GM04504 (cell line): ENCODE results near the gene GRID1.
"Not testable (repeated sequence)": the region's sequence is repeated elsewhere in the genome, so short reads cannot be mapped to it uniquely, and the experiment has no call there.

Experiments used
- DNase-seq: peaks from one replicate; pipeline ENCODE4 v3.0.0-alpha.2; 2012; ENCODE audit warnings: low read depth

GRID1 gene

GRCh38 chr10:85791818-85792532, 574.6 kb downstream of the GRID1 start:
- DNase-seq = no peak

- DNase-seq = no peak
Measured at GRCh38 chr10:85789982-85790789, 576.4 kb downstream of the GRID1 start.

- no peak for DNase-seq
Measured at GRCh38 chr10:85789125-85789524, 577.5 kb downstream of the GRID1 start.

DNA sequence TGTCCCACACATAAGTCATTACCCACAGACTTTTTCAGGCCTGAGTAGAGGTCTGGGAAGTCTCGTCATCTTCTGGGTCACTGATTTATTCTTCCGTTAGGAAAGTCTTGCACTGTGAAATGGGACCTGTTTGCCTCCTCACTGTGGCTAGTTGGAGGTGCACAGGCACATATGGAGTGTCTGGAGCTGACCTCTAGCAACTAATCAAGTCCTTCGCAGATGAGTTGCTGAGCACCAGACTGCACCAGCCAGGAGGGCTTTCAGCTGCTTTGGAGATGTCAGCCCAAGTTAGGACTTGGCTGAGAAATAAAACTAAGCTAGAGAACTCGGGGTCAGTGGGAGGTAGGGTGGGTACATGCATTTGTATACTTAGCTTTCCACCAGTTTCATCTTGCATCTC, 578.0 kb downstream of the GRID1 start:
- no peak for DNase-seq

DNA sequence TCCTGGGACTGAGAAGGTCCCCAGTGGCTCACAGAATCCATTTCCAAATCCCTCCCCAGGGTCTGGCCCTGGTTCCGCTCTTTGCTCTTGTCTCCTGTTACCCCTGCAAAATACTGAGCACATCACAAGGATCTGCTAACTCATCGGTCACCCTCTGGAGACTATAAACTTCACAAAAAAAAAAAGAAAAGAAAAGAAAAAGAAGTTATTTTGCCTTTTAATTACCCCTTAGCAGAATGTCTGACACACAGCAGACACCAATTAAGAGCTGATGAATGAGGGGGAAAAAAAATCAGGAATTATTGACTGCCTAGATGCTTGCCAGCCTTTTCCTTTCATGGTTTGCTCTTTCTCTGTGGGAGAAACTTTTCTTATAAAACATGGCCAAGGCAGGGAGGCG, 578.7 kb downstream of the GRID1 start:
- no peak for DNase-seq

GRCh38 chr10:85787393-85787792, 579.2 kb downstream of the GRID1 start:
- DNase-seq = no peak

DNA sequence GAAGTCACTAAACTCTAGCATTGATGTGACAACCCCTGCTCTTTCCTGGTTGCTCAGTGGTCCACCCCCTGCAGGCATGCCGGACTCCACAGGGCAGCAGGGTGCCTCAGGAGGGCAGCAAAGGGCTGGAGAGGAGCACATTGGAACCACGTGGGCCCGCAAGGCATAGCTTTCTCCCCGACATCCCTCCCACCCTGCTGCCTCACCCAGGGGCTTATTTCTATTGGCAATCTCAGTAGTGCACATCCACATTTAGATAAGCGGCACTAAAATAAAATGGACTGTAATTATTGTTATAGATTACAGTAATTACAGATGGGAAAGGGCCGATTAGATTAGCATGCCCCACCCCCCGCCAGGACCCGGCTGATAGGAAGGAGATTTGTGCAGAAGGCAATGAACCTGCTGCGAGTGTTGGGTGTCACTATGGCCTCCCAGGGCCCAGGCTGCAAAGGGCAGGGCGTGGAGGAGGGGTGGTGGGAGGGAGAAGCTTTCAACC, 580.1 kb downstream of the GRID1 start:
- no peak for DNase-seq

DNA sequence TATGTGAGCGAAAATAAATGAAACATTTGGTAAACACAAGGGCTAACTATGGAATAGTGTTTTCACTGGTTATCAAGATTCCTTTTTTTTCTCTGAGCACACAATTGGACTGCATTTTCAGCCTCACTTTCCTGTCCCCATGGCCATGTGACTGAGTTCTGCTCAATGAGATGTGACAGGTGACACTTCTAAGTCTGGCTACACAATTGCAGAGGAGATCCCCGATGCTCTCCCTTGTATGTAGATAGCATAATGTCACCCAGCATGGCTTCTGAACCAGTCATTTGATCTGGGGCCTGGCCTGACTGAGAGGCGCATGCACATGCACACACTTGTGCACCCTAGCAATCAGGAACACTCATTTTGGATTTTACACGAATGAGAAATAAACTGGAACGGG, 581.8 kb downstream of the GRID1 start:
- DNase-seq = no peak

GRCh38 chr10:85781404-85781803, 585.2 kb downstream of the GRID1 start:
- DNase-seq = no peak

DNA sequence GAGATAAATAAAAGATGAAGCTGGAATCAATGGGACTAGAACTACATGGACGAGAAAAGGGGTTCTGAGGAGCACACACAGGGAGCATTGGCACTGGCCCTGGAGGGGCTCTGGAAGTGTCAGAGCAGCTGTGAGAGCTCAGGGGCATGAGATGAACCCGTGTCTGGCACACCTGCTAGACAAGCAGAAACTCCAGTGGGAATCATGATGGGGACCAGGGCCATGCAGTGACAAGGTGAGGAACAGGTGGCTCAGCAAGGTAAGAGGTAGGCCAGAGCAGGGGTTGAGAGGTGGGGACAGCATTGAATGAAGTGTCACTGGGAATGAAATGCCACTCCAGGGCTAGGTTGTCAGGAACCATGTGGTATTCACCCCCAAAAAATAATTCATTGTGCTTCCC, 588.5 kb downstream of the GRID1 start:
- DNase-seq = no peak

DNA sequence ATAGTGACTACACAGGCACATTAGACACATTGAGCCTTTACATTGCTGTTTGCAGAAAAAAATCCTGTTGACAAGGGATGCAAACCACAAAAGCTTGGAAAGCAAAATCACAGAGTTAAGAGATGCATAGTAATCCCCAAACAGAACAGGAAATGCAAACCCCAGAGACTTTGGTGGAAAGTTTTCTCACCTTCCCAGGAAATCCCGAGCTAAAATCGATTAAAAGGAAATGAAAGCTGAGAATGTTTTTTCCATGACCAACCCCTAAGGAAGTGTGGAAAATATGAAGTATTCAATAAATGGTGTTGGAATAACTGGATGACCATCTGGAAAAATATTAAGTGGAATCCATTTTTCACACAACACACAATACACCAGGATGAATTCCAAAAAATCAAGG, 598.7 kb downstream of the GRID1 start:
- DNase-seq = no peak

DNA sequence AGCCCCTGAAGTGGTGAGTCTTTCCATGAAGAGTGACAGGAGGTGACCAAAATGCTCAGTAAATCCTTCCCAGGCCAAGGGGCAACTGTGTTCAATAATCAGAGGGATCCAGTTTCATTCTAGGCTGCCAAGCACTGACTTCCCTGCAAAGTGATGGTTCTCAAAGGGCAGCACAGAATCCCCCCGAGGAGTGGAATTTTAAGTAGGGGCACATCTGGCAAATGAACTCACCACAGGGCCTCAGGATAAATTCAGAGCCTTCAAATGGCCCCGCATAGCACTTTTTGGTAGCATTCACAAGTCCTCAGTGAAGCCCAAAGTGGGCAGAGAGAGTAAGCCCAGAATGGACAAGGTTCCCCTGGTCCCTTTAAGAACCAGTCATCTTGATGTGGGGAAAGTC, 602.5 kb downstream of the GRID1 start:
- DNase-seq = no peak

DNA sequence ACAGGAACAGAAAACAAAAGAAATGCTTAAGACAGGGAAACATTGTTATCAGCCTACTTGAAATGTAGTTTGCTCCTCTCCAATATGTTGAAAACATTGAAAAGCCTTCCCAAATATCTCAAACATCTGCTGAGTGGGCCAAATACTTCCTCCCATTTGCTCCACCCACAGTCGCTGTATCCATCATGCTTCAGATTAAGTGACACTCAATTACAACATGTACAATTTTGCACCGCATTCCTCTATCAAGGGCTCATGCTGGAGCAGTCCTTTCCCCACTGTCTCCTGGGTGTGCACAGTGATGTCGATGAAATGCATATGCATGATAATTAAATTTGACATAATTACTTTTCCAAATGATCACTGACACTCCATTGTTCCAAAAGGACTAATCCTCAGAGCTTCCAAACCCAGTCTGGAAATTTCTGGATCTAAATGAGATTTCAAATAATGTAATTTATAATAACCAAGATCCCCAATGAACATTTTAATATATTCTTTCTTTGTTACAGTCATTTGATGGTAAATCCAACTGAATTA, 604.6 kb downstream of the GRID1 start:
- no peak for DNase-seq

- no peak for DNase-seq
Measured at GRCh38 chr10:85741626-85742300, 624.8 kb downstream of the GRID1 start.

DNA sequence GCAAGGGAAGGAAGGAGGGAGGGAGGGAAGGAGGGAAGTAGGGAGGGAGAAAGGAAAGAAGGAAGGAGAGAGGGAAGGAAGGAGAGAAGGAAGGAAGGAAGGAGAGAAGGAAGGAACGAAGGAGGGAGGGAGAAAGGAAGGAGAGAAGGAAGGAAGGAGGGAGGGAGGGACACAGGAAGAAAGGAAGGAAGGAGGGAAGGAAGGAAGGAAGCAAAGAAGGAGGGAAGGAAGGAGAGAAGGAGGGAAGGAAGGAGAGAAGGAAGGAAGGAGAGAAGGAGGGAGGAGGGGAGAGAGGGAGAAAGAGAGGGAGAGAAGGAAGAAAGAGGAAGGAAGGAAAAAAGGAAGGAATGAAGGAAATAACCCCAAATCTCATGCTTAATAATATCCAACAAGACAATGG, 630.6 kb downstream of the GRID1 start:
- no peak for DNase-seq

DNA sequence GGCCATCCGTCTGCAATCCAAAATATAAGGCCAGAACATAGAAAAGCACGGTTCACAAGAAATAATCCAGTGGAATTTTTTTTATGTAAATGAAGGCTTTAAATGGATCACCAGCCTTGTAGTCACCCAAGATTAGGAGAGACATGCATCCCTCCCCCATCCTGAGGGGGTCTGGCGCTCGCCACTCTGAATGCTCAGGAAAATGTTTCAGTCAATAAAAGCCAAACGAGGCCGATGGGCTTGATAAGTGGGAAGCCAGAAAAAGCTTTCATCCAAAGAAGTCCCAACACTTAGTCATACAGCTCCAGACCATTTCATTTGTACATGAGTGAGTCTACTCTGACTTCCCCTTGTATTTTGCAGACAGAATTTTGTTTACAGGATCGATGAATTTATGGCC, 631.8 kb downstream of the GRID1 start:
- DNase-seq = no peak

- DNase-seq = no peak
Measured at GRCh38 chr10:85724215-85724614, 642.4 kb downstream of the GRID1 start.

- DNase-seq = no peak
Measured at GRCh38 chr10:85720931-85721590, 645.5 kb downstream of the GRID1 start.

DNA sequence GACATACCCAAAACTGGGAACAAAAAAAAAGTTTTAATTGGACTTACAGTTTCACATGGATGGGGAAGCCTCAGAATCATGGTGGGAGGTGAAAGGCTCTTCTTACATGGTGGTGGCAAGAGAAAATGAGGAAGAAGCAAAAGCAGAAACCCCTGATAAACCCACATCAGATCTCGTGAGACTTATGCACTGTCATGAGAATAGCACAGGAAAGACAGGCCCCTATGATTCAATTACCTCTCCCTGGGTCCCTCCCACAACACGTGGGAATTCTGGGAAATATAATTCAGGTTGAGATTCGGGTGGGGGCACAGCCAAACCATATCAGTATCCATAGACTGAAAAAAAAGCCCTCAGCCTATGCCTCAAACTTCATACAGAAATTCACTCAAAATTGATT, 647.2 kb downstream of the GRID1 start:
- no peak for DNase-seq

DNA sequence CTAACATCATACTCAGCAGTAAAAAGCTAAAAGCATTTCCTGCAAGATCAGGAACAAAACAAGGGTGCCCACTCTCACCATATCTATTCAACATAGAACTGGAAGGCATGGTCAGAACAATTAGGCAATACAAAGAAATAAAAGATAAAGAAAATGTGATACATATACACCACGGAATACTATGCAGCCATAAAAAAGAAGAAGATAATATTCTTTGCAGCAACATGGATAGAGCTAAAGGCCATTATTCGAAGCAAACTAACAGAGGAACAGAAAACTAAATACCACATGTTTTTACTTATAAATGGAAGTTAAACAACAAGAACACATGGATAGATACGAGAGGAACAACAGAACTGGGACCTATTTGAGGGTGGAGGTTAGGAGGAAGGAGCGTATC, 652.7 kb downstream of the GRID1 start:
- no peak for DNase-seq

DNA sequence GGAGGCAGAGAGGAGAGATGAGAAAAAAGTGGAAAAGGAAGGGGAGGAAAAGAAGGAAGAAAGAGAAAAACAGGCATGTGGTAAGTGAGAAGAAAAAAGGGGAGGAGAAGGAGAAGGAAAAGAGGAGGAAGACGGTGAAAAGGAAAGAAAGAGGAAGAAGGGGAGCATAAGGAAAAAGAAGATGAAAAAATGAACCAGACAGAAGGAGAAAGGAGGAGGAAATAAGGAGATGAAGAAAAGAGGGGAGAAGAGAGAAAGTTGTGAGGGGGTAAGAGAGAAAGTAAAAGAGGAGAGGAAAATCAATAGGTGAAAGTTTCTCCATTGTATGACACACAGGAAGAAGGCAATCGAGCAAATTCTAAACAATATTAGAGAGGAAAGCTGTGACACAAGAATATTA, 663.8 kb downstream of the GRID1 start:
- no peak for DNase-seq

GRCh38 chr10:85699066-85699465, 667.5 kb downstream of the GRID1 start:
- not testable (repeated sequence) for DNase-seq
